DND-41 (cell line): ENCODE data around the gene ANO2.

Experiments used
- EZH2 ChIP-seq: IDR thresholded peaks from 3 replicates; pipeline ENCODE4 v1.6.1; 2012; ENCODE audit warnings: borderline replicate concordance, low read depth, mild to moderate bottlenecking, moderate library complexity, low read length, inconsistent platforms; ENCODE audit not compliant: severe bottlenecking
- TF ChIP-seq, protein P1 (sequence below): IDR thresholded peaks from 2 replicates; pipeline ENCODE4 v1.5.1; 2012; ENCODE audit warnings: borderline replicate concordance, low read length, moderate library complexity, mild to moderate bottlenecking; ENCODE audit not compliant: poor library complexity, severe bottlenecking; ENCODE audit errors: extremely low read depth

DNA sequence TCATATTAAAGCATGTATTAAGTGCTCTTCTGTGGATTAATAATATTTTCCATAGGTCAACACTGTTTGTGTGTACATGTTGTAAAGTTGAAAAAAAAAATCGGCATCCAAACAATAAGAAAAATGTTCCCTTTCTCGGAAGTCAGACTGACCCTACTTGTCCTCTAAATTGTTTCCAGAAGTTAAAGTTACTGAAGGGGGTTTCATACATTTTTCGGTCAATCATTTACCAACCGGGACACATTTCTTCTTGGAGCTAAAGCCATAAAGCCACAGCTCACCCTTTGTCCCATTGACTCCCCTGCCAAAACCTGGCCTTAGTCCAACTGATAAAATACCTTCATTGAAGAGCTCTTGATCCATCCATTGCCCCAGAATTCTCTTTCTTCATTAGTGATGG is 230.0 kb downstream of the ANO2 start:
- no peak for TF ChIP-seq EZH2
- TF ChIP-seq, protein P1, sequence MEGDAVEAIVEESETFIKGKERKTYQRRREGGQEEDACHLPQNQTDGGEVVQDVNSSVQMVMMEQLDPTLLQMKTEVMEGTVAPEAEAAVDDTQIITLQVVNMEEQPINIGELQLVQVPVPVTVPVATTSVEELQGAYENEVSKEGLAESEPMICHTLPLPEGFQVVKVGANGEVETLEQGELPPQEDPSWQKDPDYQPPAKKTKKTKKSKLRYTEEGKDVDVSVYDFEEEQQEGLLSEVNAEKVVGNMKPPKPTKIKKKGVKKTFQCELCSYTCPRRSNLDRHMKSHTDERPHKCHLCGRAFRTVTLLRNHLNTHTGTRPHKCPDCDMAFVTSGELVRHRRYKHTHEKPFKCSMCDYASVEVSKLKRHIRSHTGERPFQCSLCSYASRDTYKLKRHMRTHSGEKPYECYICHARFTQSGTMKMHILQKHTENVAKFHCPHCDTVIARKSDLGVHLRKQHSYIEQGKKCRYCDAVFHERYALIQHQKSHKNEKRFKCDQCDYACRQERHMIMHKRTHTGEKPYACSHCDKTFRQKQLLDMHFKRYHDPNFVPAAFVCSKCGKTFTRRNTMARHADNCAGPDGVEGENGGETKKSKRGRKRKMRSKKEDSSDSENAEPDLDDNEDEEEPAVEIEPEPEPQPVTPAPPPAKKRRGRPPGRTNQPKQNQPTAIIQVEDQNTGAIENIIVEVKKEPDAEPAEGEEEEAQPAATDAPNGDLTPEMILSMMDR = no peak
